ENCODE results near the gene CPT1B. TPM values are rescaled to one million over a fixed set of nuclear protein-coding genes. Genes with fewer than 3 reads are reported as not detected.

The CPT1B gene
- total RNA-seq, 2 donors from 2014 or later: 83.5 to 105 TPM

DNA sequence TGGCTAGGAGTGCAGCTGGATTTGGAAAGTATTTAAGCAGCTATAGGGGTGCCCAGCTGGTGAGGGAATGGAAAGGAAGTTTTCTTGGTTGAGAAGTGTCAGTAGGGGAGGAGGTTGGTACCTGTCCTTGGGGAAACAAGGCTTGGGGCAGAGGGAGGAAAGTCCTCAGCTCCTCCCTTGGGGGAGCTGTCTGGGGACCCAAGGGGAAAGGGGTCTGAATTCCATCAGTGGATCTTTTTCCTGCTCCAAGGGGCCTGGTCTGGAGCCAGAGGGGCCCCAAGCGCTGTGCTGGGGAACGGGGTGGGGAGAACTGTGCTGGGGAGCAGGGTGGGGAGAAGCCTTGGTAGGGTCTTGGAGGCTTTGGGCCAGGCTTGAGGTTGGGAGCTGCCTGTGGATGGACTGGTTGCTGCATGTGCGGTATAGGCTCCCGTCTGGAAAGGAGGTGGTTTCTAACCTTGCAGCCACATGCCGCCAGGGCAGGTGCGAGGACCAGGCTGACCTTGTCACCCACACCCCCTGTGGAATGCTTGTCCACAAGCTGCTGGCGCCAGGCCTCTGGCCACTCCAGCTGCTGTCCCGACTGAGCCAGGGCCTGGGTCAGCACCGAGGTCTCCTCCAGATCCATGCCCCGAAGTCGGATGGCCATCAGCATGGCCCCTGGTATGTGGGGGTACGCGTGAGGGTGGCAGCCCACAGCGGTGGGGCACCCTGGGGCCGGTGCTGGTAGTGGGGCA, 49.4 kb downstream of the CPT1B start:
- Histone ChIP-seq H3K27ac (ENCODE audit: low read depth, low read length) (no peak overlapping the region), H3K4me1 (ENCODE audit: control insufficient read depth, insufficient read depth, low read length) (no peaks in the 10 kb centered on the region), H3K36me3 (ENCODE audit: control insufficient read depth, insufficient read depth, low read length) (no peaks in the 10 kb centered on the region), H3K9ac (ENCODE audit: extremely low read depth, low read length, poor library complexity, severe bottlenecking) (no peak overlapping the region), H3K9me3 (ENCODE audit: control insufficient read depth, low read length) (no peaks in the 10 kb centered on the region), H3K4me3 (ENCODE audit: low read length) (no peak overlapping the region), H3K27me3 (ENCODE audit: control insufficient read depth, insufficient read depth, low read length, poor library complexity, severe bottlenecking) (peaks cover 57% of the 10 kb centered on the region)
- H3K4me1 Mint-ChIP-seq: peaks cover 9% of the 10 kb centered on the region
- no peak overlapping the region for H3K27ac Mint-ChIP-seq
- peaks cover 59% of the 10 kb centered on the region for H3K27me3 Mint-ChIP-seq (ENCODE audit: insufficient read depth)
- H3K9me3 Mint-ChIP-seq: no peaks in the 10 kb centered on the region
- WGBS, 2 experiments (ENCODE audit: insufficient coverage in 1 of 2, insufficient read length in 1 of 2): 63 to 80% methylated on average over 9 to 15 of the region's 15 CpGs
- no peak for DNase-seq
- no peaks in the 10 kb centered on the region for H3K36me3 Mint-ChIP-seq (ENCODE audit: low read depth)
- TF ChIP-seq, protein P1, sequence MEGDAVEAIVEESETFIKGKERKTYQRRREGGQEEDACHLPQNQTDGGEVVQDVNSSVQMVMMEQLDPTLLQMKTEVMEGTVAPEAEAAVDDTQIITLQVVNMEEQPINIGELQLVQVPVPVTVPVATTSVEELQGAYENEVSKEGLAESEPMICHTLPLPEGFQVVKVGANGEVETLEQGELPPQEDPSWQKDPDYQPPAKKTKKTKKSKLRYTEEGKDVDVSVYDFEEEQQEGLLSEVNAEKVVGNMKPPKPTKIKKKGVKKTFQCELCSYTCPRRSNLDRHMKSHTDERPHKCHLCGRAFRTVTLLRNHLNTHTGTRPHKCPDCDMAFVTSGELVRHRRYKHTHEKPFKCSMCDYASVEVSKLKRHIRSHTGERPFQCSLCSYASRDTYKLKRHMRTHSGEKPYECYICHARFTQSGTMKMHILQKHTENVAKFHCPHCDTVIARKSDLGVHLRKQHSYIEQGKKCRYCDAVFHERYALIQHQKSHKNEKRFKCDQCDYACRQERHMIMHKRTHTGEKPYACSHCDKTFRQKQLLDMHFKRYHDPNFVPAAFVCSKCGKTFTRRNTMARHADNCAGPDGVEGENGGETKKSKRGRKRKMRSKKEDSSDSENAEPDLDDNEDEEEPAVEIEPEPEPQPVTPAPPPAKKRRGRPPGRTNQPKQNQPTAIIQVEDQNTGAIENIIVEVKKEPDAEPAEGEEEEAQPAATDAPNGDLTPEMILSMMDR (conservative IDR thresholded peaks at IDR 0.05): no peak
- no peak overlapping the region for H3K4me3 Mint-ChIP-seq

DNA sequence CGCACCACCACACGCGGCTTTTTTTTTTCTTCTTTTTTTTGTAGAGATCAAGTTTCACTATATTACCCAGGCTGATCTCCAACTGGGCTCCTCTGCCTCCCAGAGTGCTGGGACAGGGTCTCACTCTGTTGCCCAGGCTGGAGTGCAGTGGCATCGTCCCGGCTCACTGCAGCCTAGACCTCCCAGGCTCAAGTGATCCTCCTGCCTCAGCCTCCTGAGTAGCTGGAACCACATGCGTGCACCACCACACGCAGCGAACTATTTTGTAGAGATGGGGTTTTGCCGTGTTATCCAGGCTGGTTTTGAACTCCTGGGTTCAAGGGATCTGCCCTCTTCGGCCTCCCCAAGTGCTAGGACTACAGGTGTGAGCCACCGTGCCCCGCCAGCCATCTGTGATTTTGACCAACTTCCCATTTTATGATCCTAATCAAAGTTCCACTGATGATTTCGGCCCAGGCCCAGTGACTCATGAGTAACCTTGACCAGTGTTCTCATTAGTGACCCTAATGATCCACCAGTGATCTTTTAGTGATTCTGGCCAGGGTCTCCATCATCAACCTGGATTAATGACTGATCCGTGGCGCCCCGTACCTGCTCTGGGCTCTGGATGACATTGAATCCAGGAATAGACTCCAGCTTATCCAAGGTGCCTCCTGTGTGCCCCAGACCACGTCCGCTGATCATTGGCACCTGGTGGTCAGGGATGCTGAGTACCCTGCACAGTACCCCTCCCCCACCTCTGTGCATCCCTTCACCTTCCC, 50.1 kb downstream of the CPT1B start:
- H3K4me3 Mint-ChIP-seq: no peak overlapping the region
- H3K27me3 ChIP-seq (ENCODE audit: control insufficient read depth, insufficient read depth, low read length, poor library complexity, severe bottlenecking): peaks cover 52% of the 10 kb centered on the region
- no peaks in the 10 kb centered on the region for H3K9me3 ChIP-seq (ENCODE audit: control insufficient read depth, low read length)
- no peak overlapping the region for H3K27ac ChIP-seq (ENCODE audit: low read depth, low read length)
- no peaks in the 10 kb centered on the region for H3K9me3 Mint-ChIP-seq
- H3K4me1 Mint-ChIP-seq: peaks cover 9% of the 10 kb centered on the region
- H3K9ac ChIP-seq (ENCODE audit: extremely low read depth, low read length, poor library complexity, severe bottlenecking): no peak overlapping the region
- peaks cover 51% of the 10 kb centered on the region for H3K27me3 Mint-ChIP-seq (ENCODE audit: insufficient read depth)
- peaks cover 3% of the 10 kb centered on the region for H3K36me3 Mint-ChIP-seq (ENCODE audit: low read depth)
- H3K4me1 ChIP-seq (ENCODE audit: control insufficient read depth, insufficient read depth, low read length): no peaks in the 10 kb centered on the region
- 91 to 93% methylated on average over 12 to 18 of the region's 18 CpGs for WGBS, 2 experiments (ENCODE audit: insufficient coverage in 1 of 2, insufficient read length in 1 of 2)
- no peak overlapping the region for H3K27ac Mint-ChIP-seq
- H3K4me3 ChIP-seq (ENCODE audit: low read length): no peak overlapping the region
- peak; percentile 43 for DNase-seq
- H3K36me3 ChIP-seq (ENCODE audit: control insufficient read depth, insufficient read depth, low read length): peaks cover 6% of the 10 kb centered on the region
- TF ChIP-seq, protein P1 (conservative IDR thresholded peaks at IDR 0.05): no peak

DNA sequence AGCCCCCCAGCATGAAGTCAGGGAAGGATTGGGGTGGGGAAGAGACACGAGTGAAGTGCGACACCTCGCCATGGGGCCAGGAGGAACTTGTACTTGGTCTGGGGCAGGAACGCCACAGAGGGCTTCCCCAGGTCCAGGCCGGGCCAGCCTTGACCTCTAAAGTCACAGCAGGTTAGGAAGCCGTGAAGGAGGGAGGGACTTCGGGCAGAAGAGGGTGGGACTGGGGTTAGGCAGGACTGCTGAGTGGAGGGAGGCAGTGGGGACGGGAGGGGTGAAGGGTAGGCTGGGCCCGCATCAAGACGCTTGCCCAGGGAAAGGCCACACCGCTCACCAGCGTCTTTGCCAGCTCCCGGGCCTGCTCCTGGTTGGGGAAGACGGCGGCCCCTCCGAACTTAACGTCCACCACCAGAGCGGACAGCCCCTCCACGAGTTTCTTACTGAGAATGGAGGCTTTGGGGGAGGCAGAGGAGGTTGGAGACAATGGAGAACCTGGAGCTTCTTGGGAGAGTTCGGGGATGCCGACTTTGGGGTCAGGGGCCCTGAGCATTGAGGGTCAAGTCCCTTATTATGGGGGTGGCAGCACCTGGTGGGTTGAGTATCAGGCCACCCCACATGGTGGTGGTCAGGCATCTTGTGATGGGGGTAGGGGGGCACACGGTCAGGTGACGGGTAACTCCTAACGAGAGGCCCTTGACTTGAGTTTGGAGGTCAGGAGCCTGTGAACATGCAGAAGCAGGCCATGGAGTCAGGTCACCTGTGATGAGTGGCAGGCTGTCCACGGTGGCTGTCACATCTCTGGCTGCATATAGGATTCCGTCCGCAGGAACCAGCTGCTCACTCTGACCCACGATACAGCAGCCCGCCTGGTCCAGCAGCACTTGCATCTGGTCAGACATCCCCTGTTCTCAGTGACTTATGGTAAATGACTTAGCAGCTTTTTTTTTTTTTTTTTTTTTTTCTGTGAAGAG, 51.1 kb downstream of the CPT1B start:
- DNase-seq: peak; percentile 90
- H3K9ac ChIP-seq (ENCODE audit: extremely low read depth, low read length, poor library complexity, severe bottlenecking): no peak overlapping the region
- no peaks in the 10 kb centered on the region for H3K4me1 ChIP-seq (ENCODE audit: control insufficient read depth, insufficient read depth, low read length)
- H3K36me3 Mint-ChIP-seq (ENCODE audit: low read depth): peaks cover 5% of the 10 kb centered on the region
- H3K27ac Mint-ChIP-seq: no peak overlapping the region
- peak overlapping the region; percentile 88 for H3K4me3 ChIP-seq (ENCODE audit: low read length)
- H3K9me3 Mint-ChIP-seq: no peaks in the 10 kb centered on the region
- peak overlapping the region; percentile 70 for H3K4me3 Mint-ChIP-seq
- TF ChIP-seq, protein P1 (conservative IDR thresholded peaks at IDR 0.05): no peak
- WGBS, 2 experiments (ENCODE audit: insufficient coverage in 1 of 2, insufficient read length in 1 of 2): 53 to 59% methylated on average over 20 to 29 of the region's 29 CpGs
- H3K27me3 ChIP-seq (ENCODE audit: control insufficient read depth, insufficient read depth, low read length, poor library complexity, severe bottlenecking): peaks cover 42% of the 10 kb centered on the region
- H3K27me3 Mint-ChIP-seq (ENCODE audit: insufficient read depth): peaks cover 42% of the 10 kb centered on the region
- peaks cover 9% of the 10 kb centered on the region for H3K4me1 Mint-ChIP-seq
- peaks cover 10% of the 10 kb centered on the region for H3K36me3 ChIP-seq (ENCODE audit: control insufficient read depth, insufficient read depth, low read length)
- no peak overlapping the region for H3K27ac ChIP-seq (ENCODE audit: low read depth, low read length)
- H3K9me3 ChIP-seq (ENCODE audit: control insufficient read depth, low read length): no peaks in the 10 kb centered on the region

Data from endodermal cell (in vitro differentiated cells).